Hepatocyte (in vitro differentiated cells): Measurements from ENCODE around the gene CNIH3. TPM values are rescaled to one million over a fixed set of nuclear protein-coding genes. Genes with fewer than 3 reads are reported as not detected.
"Not testable (repeated sequence)": the region's sequence is repeated elsewhere in the genome, so short reads cannot be mapped to it uniquely, and the experiment has no call there.

Experiments
- DNase-seq: peaks from one replicate; pipeline ENCODE4 v3.0.0-alpha.2; 2016; ENCODE audit warnings: low spot score
- H2AFZ ChIP-seq: fragments of 200-600 bp; sonication (generic); 2 replicates; pipeline ENCODE4 v1.6.0; 2016; ENCODE audit warnings: antibody characterized with exemption, mild to moderate bottlenecking
- H3K27ac ChIP-seq: fragments of 200-600 bp; sonication (generic); 2 replicates; pipeline ENCODE4 v1.5.1; 2016; ENCODE audit warnings: mild to moderate bottlenecking
- H3K27me3 ChIP-seq: fragments of 200-600 bp; sonication (generic); 2 replicates; pipeline ENCODE4 v1.6.1; 2016
- H3K36me3 ChIP-seq: fragments of 200-600 bp; sonication (generic); replicated peaks from 2 replicates; pipeline ENCODE4 v1.5.1; 2016; ENCODE audit warnings: low read depth; ENCODE audit not compliant: insufficient read depth
- H3K4me1 ChIP-seq: fragments of 200-600 bp; sonication (generic); 2 replicates; pipeline ENCODE4 v1.5.1; 2016; ENCODE audit warnings: mild to moderate bottlenecking, moderate library complexity; ENCODE audit not compliant: insufficient read depth
- H3K4me2 ChIP-seq: fragments of 200-600 bp; sonication (generic); 2 replicates; pipeline ENCODE4 v1.6.0; 2016
- H3K4me3 ChIP-seq: fragments of 200-600 bp; sonication (generic); 2 replicates; pipeline ENCODE4 v1.5.1; 2016; ENCODE audit warnings: mild to moderate bottlenecking
- H3K79me2 ChIP-seq: fragments of 200-600 bp; sonication (generic); 2 replicates; pipeline ENCODE4 v1.6.0; 2017; ENCODE audit warnings: mild to moderate bottlenecking
- H3K9me2 ChIP-seq: fragments of 200-600 bp; sonication (generic); replicated peaks from 2 replicates; pipeline ENCODE4 v1.6.0; 2017; ENCODE audit warnings: mild to moderate bottlenecking; ENCODE audit not compliant: insufficient read depth
- H3K9me3 ChIP-seq: fragments of 200-600 bp; sonication (generic); 2 replicates; pipeline ENCODE4 v1.5.1; 2016; ENCODE audit warnings: low read depth, mild to moderate bottlenecking
- H4K20me1 ChIP-seq: fragments of 200-600 bp; sonication (generic); 2 replicates; pipeline ENCODE4 v1.6.0; 2016; ENCODE audit warnings: mild to moderate bottlenecking; ENCODE audit not compliant: insufficient read depth, poor library complexity, severe bottlenecking
- CTCF ChIP-seq: fragments of 200-600 bp; sonication (generic); IDR thresholded peaks from 2 replicates; pipeline ENCODE4 v1.5.1; 2016; ENCODE audit warnings: antibody characterized with exemption, mild to moderate bottlenecking; ENCODE audit not compliant: poor library complexity
- EZH2 ChIP-seq: fragments of 200-600 bp; sonication (generic); IDR thresholded peaks from 2 replicates; pipeline ENCODE4 v1.6.1; 2016; ENCODE audit warnings: antibody characterized with exemption, mild to moderate bottlenecking, borderline replicate concordance
- EZH2phosphoT487 ChIP-seq: fragments of 200-600 bp; sonication (generic); IDR thresholded peaks from one replicate; pipeline ENCODE4 v1.6.1; 2018; ENCODE audit warnings: antibody characterized with exemption, mild to moderate bottlenecking, low read depth, moderate library complexity; ENCODE audit not compliant: unreplicated experiment, severe bottlenecking
- WGBS: methylation state at CpG from one replicate; pipeline ENCODE4 v1.1.6; 2016; ENCODE audit warnings: low lambda C conversion rate; ENCODE audit errors: missing lambda C conversion rate; 5-methylcytosine and 5-hydroxymethylcytosine counted together
- polyA plus RNA-seq: library from polyadenylated mRNA; unstranded; fragments of >200 nt; fragmentation: Nextera tagmentation; extraction: Ambion mirVana; gene quantifications from 2 replicates; pipeline ENCODE4 v1.2.1, GENCODE V29; 2016
- total RNA-seq: library from RNA; depleted of rRNA; stranded (reverse); fragments of >200 nt; gene quantifications from 2 replicates; pipeline ENCODE4 v1.2.3, GENCODE V29; 2014

The CNIH3 gene
- total RNA-seq = 2.8 and 9.6 TPM in 2 replicates
- polyA plus RNA-seq = 2.1 and 3.5 TPM in 2 replicates

DNA sequence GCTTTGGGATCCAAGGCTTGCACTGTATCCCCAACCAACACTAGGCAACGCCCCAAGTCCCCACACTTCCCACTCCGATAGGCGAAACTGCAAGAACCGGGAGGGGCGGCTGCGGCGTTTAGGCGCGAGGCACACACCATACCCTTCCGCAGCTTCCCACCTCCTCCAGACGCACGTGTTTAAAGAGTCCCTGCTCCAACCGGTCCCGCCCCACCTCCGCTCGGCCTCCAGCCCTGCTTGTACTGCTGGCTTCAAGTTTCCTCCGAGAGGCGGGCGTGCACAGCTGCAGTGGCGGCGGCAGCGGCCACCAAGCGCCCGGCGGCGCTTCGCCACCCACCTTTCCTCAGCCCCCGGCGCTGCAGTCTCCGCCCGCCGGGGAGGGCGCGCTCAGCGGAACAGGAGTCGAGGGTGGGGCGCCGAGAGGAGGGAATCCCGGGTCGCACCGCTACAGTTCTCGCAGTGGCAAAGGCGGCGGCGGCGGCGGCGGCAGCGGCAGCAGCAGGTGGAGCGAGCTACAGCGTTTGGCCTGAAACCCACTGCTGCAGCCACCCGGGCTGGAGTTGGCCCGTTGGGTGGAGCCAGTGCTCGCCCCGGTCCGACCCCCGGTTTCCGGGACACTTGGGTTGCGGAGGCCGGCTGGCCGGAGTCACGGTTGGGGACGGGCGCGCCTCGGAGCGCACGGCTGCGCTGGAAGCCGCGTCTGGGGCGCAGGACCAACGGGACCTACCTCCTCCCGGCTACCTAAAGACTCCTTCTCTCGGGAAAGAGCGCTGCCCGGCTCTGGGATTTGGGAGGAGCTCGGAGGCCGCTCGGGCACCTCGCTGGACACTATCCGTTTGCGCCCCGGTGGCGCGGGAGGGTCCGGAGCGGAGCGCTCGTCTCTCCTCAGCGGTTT, at the start of gene CNIH3:
Gene CNIH3 (plus strand): TSS at position 457 of the 895 bp plus-strand sequence. CDS start 858 bp downstream, outside the sequence.
- H3K4me2 ChIP-seq = peak within 1 kb of the TSS; percentile 98
- 1% methylated on average over 80 of the region's 91 CpGs for WGBS
- no peaks in the 10 kb centered on the region for H3K79me2 ChIP-seq
- peaks cover 15% of the 10 kb centered on the region for H3K4me1 ChIP-seq
- peak within 1 kb of the TSS; percentile 7 for H2AFZ ChIP-seq
- no peaks in the 10 kb centered on the region for H3K9me3 ChIP-seq
- peak; percentile 60 for DNase-seq
- no peaks in the 10 kb centered on the region for H4K20me1 ChIP-seq
- H3K4me3 ChIP-seq = peak within 1 kb of the TSS; percentile 9
- no peaks in the 10 kb centered on the region for H3K36me3 ChIP-seq
- H3K9me2 ChIP-seq = no peaks in the 10 kb centered on the region
- peaks cover 61% of the 10 kb centered on the region for H3K27me3 ChIP-seq
- TF ChIP-seq CTCF = no peak
- TF ChIP-seq EZH2phosphoT487 = peak; percentile 29
- TF ChIP-seq EZH2 = peak; percentile 19
- H3K27ac ChIP-seq = no peak within 1 kb of the TSS

DNA sequence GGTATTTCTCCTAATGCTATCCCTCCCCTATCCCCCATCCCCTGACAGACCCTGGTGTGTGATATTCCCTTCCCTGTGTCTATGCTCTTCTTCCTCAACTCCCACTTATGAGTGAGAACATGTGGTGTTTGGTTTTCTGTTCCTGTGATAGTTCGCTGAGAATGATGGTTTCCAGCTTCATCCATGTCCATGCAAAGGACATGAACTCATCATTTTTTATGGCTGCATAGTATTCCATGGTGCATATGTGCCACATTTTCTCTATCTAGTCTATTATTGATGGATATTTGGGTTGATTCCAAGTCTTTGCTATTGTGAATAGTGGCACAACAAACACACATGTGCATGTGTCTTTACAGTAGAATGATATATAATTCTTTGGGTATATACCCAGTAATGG, 49.6 kb upstream of the CNIH3 start:
- H3K4me1 ChIP-seq, H2AFZ ChIP-seq, H3K9me2 ChIP-seq, H3K36me3 ChIP-seq, H4K20me1 ChIP-seq, H3K4me3 ChIP-seq, H3K4me2 ChIP-seq, DNase-seq, H3K79me2 ChIP-seq, H3K27me3 ChIP-seq, H3K9me3 ChIP-seq, H3K27ac ChIP-seq: not testable (repeated sequence)
- 100% methylated on average over 1 of the region's 1 CpG for WGBS

DNA sequence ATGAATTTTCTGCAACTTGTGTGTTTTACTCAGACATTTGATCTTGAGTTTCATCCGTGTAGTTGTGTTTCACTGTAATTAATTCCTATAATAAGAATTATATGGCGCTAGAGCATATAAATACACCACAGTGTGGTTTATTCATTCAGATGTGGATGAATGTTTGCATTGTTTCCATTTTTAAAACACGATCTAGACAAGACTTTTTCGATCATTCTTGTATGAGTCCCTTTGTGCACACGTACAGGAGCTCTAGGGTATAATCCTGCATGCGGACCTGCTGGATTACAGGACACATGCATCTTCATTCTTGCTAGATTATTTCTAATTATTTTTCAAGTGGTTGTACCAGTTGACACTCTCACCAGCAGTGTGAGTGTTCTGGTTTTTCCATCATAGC, 46.8 kb upstream of the CNIH3 start:
- Histone ChIP-seq H3K27me3 (no peaks in the 10 kb centered on the region), H3K36me3 (no peaks in the 10 kb centered on the region), H3K4me1 (no peaks in the 10 kb centered on the region), H3K79me2 (no peaks in the 10 kb centered on the region), H4K20me1 (no peaks in the 10 kb centered on the region), H3K9me3 (no peaks in the 10 kb centered on the region), H3K9me2 (no peaks in the 10 kb centered on the region), H3K4me3 (no peak overlapping the region), H3K4me2 (no peak overlapping the region), H2AFZ (no peak overlapping the region), H3K27ac (no peak overlapping the region)
- no peak for DNase-seq
- 96% methylated on average over 6 of the region's 6 CpGs for WGBS
- no peak for TF ChIP-seq EZH2
- no peak for TF ChIP-seq CTCF

- H3K4me3 ChIP-seq, H3K27ac ChIP-seq, H4K20me1 ChIP-seq, H3K27me3 ChIP-seq, H3K4me2 ChIP-seq, H2AFZ ChIP-seq, DNase-seq, H3K9me2 ChIP-seq, H3K36me3 ChIP-seq, H3K79me2 ChIP-seq, H3K4me1 ChIP-seq, H3K9me3 ChIP-seq: not testable (repeated sequence)
- WGBS = 82% methylated on average over 3 of the region's 3 CpGs
Observed at GRCh38 chr1:224571975-224572374, 44.1 kb upstream of the CNIH3 start.
